Skeletal muscle cell (primary cell): ENCODE data around the gene KANSL1.
"Not testable (repeated sequence)": the region's sequence is repeated elsewhere in the genome, so short reads cannot be mapped to it uniquely, and the experiment has no call there.

Source experiments
- DNase-seq: peaks from one replicate; pipeline ENCODE4 v3.0.0-alpha.2; 2010; ENCODE audit warnings: low read depth
- H3K4me3 ChIP-seq: 2 replicates; pipeline ENCODE4 v1.5.1; 2011; ENCODE audit warnings: low read depth, mild to moderate bottlenecking, control low read depth, low read length, moderate library complexity

Gene KANSL1

DNA sequence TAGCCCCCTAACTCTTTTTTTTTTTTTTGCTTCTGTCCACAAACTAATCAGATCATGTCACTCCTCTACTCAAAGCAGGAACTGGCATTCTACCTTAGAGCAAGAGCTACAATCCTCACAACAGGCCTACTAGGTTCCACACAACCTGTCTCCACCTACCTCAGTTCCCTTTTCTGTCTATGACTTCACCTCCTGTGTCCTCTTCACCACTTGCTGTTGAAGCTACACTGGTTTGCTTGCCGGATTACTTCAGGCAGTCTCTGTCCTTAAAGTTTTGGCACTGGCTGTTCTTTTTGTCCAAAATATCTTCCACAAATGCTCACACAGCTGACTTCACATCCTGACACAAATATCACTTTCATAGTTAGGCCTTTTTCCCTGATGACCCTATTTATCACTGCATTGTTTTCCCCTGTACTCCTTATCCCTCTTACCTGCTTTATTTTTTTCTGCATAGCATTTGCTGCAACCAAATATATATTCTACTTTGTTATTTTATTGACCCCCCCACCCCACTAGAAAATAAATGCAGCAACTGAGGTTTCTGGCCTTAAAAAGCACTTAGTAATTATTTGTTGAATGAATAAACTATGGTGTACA, 72.0 kb downstream of the KANSL1 start:
- H3K4me3 ChIP-seq: no peak overlapping the region
- DNase-seq: no peak

DNA sequence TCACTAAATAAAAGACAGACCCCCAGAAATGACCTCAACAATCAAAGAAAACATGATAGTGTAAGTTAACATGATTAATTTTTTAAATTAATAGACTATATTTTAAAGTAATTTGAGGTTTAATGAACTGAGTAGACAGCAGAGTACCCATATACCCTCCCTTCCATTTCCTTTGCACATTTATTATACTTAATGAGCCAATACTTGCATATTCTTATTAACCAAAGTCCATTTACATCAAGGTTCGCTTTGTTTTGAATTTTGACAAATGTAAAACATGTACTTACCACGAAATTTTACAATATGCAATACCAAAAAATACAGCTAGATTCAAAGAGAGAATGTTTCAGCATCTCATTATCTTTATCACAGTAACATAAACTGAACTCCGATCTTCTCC, 72.7 kb downstream of the KANSL1 start:
- H3K4me3 ChIP-seq: no peak overlapping the region
- DNase-seq: no peak

DNA sequence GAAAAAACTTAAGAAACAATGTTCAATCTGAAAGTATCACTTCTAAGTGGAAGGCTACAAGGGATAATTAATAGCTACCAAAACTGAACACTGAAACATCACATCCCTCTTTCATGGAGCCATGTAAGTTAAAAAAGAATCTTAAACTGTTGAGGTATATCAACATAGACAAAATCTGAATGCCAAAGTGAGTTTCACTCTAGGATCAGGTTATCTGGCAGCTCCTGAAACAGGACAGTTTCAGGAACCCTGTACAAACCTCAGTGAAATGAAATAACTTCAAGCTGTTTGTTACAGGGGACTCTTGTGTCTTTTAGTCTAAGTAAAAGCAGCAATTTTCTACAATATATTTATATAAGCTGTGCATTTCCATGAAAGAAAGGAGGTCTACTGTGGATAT, 73.2 kb downstream of the KANSL1 start:
- no peak for DNase-seq
- H3K4me3 ChIP-seq: no peak overlapping the region

DNA sequence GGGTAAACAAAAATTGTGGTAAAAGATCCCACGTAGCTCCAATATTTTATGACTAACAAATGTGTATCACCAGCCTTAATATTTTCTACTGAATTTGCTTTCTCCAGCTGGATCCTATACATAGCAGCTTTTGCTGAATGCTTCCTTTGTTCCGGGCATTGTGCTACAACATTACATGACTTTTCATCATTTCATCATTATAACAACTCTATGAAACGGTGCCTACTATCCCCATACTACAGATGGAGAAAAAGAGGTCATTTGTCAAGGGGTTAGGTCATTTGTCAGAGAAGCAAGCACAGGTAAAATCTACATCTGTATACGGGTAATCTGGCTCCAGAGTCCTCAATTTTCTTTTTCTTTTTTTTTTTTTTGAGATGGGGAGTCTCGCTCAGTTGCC, 74.3 kb downstream of the KANSL1 start:
- no peak for DNase-seq
- H3K4me3 ChIP-seq: no peak overlapping the region

DNA sequence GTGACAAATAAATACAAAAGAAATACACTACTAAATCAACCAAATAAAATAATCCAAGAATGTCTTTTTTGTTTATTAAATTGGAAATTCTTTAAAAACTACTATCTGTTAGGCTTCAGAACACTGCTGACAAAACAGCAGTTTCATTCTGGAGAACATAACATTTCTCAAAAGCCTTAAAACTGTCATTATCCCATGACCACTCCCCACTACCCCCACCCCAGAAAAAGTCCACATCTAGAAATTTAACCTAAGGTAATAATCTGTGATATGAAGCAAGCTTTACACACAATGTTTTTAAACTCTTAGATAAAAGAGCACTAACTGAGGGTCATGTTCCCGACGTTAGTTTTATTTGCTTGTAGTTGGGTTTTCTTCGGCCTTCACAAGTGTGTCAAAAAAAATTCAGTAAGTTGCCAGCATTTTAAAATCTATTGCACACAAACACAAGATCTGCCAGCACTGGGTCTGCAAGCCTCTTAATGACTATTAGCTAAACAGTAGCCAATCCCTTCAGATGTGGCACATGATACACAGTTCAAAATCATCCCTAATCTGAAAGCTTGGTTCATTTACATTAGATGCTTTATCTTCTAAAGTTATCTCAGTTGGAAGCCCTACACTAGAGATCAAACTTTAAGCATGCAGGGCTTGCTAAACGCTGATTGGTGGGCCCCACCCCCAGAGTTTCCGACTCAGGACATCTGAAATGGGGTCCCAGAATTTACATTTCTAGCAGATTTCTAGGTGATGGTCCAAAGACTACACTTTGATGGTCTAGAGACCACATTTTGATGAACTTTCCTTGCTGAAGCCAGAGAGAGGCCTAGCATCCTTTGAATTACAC, 75.2 kb downstream of the KANSL1 start:
- no peak for DNase-seq
- H3K4me3 ChIP-seq: no peak overlapping the region

DNA sequence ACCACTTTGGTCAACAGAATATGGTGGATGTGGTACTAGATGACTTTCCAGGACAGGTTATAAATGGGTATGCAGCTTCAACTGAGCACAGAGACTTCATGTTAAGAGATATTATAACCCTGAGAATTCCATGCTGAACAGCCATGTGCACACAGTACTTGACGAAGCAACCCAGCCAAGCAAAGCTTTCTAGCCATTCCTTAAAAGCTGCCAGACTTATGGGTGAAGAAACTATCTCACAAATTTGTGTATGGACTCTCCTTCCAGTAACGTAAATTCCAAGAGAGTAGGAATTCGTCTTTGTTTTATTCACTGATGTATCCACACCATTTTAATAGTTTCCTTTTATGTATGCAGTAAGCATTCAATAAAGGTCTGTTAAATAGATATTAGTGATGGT, 76.1 kb downstream of the KANSL1 start:
- H3K4me3 ChIP-seq: no peak overlapping the region
- DNase-seq: no peak

DNA sequence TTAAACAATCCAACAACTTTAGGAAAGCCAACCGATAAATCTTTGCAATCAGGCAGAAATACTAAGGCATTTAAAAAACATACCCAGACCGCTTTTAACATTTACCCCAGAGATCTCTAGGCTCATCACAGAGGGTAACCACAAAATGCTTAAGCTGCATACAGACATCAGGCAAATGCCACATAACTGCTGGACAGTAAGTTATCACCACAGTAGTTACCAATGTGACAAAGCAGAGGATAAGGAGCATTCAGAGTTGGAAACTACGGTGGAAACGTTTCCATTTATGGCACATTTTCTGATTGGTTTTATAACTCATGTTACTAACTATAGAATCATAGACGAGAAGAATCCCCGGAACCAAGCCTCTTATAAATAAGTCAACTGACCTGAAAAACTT, 77.5 kb downstream of the KANSL1 start:
- no peak for DNase-seq
- H3K4me3 ChIP-seq: no peak overlapping the region

DNA sequence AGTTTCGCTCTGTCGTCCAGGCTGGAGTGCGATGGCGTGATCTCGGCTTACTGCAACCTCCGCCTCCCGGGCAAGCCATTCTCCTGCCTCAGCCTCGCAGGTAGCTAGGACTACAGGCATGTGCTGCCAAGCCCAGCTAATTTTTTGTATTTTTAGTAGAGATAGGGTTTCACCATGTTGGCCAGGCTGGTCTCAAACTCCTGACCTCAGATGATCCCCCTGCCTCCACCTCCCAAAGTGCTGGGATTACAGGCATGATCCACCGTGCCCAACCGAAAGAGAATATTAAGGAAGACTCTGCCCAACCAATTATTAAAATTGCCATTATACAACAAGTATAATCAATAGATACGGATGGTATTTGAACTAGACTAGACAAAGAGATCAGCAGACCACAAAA, 82.0 kb downstream of the KANSL1 start:
- not testable (repeated sequence) for DNase-seq, H3K4me3 ChIP-seq

DNA sequence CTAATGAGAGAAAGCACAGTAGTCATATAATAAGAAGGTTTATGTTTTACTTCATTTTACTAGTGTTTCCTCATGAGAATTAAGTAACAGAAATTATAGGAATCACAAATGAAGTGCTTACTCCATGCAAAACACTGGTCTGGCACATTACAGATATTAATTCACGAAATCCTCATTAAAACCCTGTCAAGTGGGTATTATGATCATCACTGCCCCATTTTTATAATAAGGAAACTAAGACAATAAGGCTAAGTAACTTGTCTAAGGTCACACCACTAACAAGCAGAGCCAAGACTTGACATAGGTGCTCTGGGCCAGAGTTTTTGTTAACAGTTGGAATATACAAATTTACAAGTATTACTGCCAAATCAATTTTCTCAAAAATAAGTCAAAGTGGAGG, 83.0 kb downstream of the KANSL1 start:
- DNase-seq: no peak
- no peak overlapping the region for H3K4me3 ChIP-seq

DNA sequence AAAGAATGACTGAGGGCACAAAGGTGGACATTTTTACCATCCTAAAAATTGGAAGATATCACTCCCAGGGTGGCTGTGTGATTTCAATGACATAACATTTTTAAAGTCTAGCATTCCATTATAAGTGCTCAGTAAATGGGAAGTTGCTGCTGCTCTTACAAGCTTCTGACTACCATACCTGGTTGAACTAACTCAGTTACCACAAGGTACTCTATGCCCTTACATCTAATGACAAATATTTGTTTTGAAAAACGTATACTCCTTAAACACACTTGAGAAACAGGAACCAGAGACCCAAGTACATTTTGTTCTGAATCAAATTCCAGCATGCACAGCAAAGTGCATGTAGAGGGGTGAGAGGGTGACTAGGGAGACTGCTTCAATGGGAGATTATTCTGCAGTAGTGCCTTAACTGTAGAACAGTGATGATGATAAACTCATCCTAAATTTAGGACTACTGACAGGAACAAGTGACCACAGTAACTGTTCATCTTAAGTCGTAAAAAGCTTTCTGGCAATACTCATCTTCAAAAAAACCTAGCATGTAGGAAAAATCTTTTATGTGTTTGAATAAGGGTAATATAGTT, 83.5 kb downstream of the KANSL1 start:
- no peak for DNase-seq
- H3K4me3 ChIP-seq: no peak overlapping the region

DNA sequence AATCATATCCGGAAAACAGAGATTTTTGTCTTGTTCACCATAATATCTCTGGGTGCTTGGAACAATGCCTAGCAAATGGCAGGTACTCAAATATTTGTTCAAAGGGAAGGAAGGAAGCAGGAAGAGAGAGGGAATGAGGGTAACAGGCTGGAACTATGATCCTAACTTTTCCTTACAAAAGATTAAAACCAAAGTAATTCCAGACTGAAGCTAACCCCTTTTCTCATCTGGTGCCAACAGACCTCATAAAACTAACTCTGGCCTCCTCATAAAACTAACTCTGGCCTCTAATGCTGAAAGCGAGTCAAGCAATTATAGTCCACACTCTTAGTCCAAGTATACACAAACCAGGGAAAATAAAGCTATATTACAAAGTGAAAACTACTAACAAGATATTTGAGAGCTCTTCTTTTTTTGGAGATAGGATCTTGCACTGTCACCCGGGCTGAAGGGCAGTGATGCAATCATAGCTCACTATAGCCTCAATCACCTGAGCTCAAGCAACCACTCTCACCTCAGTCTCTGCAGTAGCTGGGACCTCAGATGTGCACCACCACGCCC, 84.6 kb downstream of the KANSL1 start:
- no peak for DNase-seq
- no peak overlapping the region for H3K4me3 ChIP-seq

DNA sequence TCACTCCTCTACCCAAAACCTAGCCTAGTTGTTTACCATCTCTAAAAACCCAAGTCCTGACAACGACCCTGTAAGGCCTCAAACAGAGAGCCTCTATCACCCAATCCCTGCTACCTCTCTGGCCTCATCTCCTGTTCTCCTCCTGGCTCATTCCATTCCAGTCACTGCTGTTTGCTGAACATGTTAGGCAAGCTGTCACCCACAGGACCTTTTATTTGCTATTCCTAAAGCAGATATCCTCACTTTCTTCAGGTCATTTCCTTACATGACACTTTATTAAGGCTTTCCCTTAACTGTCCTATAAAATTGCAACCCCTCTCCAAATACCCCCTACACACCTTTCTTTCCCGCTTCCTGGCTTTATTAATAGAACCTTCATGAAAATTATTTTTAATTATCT, 85.1 kb downstream of the KANSL1 start:
- DNase-seq: no peak
- H3K4me3 ChIP-seq: no peak overlapping the region

DNA sequence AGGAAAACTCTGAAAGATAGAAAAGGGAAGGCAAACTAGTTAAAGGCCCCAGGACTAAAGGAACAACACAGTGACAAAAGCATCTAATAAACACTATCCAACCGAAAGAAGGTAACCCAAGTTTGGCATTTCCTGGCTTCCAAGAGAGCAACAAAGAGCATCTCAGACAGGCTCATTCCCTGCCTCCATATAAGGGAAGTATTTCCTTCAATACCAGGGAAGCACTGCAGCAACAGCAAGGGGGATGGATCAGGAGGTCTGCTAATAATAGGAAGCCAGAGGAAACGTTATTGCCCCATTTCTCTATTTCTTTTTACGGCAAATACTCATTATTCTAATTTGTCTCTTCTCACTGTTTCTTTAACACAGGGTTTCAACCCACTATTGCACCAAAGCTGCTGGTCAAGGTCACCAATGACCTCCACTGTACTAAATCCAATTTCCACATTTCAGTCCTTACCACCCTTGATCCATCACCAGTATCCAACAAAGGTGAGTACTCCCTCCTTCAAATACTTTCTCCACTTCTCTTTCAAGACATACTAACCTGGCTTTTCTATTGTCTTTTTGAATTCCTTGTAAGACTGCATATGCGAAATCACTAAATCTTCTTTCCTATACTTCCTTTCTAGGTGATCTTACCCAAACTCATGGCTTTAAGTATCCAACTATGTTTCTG, 86.1 kb downstream of the KANSL1 start:
- DNase-seq: no peak
- no peak overlapping the region for H3K4me3 ChIP-seq

DNA sequence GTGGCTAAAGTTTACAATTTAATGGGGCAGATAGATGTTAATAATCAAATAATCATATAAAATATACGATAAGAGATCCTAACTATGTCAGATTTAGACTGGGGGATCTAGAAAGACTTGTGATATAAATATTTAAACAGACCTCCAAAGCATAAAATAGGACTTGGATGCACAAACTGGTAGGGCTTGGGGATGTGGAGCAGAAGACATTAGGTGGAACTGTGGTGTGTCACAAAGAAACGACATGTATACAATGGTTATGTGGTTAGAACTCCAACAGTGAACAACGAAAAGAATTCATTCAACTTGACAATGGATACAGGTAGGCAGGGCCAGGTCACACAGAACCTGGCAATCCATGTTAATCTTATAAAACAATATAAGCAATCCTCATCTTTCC, 90.4 kb downstream of the KANSL1 start:
- not testable (repeated sequence) for DNase-seq, H3K4me3 ChIP-seq

DNA sequence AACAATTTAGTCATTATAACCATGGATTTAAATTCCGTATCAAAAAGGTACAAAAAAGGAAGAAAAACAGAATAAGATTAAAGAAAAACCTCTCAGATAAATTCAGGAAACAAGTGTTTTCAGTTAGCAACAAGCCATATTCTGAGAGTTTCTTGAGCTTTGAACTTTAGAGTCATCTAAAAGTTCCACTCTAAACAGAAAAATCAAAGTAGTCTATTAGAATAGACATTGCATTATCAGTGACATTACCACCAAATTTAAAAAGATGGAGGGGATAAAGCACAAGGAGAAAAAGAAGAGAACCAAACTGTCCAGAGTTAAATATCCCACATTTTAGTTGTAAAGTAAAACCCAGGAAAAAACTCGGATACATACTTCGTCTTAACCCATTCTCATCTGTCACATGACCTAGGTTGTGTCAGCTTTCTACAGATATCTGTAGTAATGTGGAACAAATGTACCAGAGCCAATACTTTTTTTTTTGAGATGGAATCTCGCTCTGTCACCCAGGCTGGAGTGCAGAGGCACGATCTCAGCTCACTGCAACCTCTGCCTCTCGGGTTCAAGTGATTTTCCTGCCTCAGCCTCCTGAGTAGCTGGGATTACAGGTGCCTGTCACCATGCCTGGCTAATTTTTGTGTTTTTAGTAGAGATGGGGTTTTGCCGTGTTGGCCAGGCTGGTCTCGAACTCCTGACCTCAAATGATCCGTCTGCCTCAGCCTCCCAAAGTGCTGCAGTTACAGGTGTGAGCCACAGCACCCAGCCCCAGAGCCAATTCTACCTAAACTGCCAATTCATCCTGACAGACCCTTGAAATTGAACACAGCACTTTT, 91.2 kb downstream of the KANSL1 start:
- DNase-seq, H3K4me3 ChIP-seq: not testable (repeated sequence)

DNA sequence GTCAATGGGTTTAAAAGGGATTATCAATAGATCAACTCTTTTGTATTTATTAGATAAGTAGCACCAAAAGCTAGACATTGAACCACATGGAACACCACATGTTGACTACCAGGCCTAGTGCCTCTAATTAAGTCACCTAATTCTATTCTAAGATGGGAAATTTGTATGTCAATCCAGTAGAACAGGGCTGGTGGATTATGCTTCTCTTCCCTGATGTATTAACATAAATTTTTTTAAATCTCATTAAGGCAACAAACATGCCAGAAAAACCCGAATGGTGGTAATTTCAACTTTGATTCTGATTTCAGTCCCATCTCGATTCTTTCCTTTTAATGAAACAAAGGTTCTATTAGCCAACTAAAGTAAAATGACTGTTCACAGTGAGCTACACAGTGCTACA, 92.6 kb downstream of the KANSL1 start:
- H3K4me3 ChIP-seq: no peak overlapping the region
- no peak for DNase-seq

DNA sequence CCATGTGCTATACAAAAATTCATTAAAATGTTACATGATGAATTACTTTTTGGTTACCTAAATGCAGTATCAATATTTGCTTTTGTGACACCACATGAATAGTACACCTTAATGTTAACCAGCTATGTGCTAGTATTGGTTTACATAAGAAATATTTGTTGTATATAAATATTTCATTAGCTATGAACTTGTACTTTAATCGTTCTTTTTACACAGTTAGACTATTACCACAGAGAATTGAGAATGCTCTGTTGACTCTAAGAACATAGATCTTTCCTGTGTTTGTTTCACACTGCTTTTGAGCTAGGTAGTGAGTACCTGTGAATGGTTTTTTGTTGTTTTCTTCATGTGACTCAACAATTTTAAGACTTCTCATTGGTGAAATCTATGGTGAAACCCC, 93.4 kb downstream of the KANSL1 start:
- H3K4me3 ChIP-seq: no peak overlapping the region
- DNase-seq: no peak

DNA sequence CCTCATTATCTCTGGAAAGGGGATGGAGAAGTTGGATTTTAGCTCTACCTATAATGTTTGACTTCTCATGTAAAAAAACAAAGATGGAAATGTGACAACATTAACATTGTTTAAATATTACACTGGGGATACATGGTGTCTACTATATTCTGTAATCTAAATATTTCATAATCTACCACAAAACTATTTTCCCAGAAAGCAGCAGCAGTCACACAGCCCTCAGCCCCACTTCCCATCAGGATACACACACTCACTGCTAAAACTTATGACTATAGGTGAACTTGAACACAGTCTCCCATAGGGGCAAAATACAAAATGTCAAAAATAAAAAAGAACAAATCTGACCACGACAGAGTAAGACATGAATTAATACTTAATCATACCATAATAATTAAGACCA, 95.7 kb downstream of the KANSL1 start:
- H3K4me3 ChIP-seq: no peak overlapping the region
- no peak for DNase-seq

DNA sequence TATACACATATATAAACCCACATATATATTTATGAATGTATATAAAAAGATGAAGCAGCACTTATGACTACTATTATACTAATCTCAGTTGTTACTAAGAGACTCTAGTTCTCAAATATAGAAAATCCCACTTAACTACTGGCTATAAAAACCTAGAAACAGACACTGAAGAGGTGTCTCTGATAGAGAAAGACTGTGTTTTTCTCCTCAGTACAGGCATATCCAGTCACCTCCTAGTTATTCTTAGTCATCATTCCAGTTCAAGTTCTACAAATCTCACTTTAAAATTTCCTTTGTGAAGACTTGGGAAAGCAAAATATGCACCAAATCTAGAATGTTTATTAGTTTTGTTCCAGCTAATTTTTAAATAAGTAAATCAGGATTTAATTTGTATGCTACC, 100.2 kb downstream of the KANSL1 start:
- no peak for DNase-seq
- H3K4me3 ChIP-seq: no peak overlapping the region
